Activated T-cell treated with anti-CD3 and anti-CD28 coated beads for 1 hour (primary cell): Measurements from ENCODE around the gene PLOD1.

Experiments used
- DNase-seq: peaks from one replicate; pipeline ENCODE4 v3.0.0-alpha.2; 2020; ENCODE audit warnings: low read depth

The PLOD1 gene

DNA sequence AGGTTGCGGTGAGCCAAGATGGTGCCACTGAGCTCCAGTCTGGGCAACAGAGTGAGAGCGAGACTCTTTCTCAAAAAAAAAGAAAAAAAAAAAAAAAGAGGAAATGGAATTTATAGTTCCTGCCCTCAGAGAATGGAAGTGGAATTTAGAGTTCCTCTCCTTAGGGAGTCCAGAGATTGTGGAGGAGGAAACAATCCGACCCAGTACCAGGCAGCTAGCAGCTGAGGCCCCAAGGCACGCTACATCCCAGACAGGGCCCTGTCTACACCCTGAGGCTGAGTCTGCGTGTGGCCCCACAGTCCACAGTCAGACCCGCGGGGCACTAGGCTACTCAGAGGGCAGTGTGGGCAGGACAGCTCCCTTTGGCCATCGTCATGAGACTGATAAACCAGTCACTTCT lies 43.8 kb downstream of the PLOD1 start:
- no peak for DNase-seq

DNA sequence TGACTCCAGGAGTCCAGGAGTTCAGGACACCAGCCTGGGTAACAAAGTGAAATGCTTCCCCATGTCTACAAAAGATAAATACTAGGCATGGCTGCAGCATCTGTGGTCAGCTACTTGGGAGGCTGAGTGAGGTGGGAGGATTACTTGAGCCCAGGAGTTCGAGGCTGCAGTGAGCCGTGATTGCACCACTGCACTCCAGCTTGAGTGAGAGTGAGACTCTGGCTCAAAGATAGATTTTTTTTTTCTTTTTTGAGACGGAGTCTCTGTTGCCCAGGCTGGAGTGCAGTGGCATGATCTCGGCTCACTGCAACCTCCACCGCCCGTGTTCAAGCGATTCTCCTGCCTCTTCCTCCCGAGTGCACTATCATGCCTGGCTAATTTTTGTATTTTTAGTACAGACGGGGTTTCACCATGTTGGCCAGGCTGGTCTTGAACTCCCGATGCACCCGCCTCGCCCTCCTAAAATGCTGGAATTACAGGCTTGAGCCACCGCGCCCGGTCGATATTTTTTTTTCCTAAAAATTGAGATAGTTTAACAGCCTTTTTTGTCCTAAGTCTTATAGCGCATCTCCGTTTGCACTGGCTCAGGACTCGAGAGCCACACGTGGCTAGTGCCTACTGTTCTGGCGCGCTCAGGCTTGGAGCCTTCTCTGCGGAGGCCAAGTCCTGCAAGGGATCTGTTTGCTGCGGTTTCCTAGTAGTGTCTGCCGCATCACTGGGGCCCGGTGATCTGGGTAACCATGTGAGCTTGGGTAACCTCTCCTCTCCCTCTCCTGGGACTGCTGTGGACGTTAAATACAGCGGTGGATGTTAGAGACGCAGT lies 44.7 kb downstream of the PLOD1 start:
- DNase-seq = no peak

DNA sequence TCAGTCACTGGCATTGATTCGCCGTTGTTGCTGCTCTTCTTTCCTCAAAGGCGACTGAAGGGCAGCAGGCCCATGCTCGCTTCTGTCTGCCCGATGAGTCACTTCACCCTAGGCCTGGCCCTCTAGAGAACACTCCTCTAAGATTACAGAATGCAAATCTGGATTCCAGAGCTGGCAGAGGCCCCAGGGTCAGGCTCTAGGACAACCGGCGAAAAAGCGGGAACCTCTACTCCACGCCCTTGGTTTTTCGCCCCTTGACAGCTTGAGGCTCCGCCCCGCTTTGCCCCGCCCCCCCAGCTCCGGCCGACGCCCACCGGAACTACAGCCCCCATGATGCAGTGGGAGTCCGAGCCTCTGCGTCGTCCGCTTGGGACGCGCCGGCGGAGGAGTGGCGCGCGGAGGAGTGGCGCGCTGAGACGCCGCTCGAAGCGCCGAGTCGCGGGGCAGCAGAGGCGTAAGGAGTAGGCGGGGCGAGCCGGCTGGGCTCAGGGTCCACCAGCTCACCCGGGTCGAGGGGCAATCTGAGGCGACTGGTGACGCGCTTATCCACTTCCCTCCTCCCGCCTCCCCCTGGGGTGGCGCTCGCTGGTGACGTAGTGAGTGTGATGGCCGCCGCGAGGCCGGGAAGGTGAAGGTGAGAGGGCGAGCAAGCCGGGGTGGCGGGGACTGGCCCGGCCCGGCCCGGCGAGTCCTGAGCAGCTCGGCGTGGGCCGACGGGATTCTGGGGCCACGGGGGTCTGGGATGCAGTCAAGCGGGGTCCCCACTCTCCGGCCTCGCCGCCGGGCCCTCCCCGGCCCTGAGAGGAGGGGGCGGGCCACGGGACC lies 45.5 kb downstream of the PLOD1 start, which contains the start of gene MFN2:
MFN2 (plus strand) TSS at position 594 of the 825 bp plus-strand sequence. CDS start 8,725 bp downstream, outside the sequence.
- peak; percentile 87 for DNase-seq

DNA sequence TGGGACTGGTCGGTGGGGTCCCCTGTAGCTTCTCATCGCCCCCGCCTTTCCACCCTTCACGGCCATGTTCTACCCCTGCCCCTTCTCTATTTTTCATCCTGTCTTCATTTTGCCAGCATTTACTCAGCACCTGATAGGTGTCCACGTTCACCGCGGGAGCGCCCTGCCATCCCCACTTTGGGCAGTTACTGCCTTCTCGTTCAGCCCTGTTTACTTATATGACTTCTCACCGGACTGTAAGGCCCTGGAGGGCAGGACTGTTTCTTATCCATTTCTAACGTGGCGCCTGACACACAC lies 46.1 kb downstream of the PLOD1 start:
- DNase-seq = no peak

DNA sequence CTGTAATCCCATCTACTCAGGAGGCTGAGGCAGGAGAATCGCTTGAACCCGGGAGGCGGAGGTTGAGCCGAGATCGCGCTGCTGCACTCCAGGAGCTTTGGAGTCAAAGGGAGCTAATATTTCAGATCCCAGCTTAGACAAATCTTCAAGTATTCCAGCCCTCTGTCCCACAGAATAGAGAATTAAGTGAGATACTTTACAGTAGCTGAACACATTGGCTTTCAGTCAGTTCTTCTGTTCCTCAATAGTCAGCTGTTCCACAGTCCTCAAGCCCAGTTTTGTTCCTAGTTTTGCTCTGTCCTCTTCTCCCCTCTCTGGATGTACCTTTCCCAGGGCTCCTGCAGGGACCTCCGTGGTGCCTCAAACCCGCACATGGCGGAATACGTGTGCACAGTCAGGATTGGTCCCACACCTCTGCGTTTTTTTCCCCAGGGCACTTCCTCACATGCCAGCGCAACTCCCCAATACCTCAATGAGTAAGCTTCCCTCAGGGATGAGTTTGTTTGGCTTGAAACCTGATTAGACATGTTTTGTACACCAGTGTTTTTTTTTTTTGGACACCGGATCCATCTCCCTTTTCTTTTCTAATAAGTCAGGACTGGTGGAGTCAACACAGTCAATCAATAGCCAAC lies 47.0 kb downstream of the PLOD1 start:
- DNase-seq = no peak

DNA sequence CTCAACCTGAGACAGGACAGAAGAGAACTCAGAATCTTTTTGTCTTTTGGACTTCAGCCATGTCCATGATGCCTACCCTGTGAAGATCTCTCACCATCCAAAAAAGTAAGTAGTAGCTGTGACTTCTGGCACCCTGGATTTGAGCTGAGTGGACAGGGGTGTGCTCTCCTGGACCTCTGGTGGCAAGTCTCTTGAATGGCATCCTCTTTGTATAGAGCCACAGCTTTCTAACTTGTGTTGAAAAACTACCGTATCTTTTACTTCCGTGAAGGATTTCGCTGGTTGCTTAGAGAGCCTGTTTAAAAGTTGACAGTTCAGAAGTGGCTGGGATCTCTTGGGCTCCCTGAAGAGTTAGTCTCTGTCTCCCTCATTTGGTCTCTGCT lies 47.5 kb downstream of the PLOD1 start:
- no peak for DNase-seq

DNA sequence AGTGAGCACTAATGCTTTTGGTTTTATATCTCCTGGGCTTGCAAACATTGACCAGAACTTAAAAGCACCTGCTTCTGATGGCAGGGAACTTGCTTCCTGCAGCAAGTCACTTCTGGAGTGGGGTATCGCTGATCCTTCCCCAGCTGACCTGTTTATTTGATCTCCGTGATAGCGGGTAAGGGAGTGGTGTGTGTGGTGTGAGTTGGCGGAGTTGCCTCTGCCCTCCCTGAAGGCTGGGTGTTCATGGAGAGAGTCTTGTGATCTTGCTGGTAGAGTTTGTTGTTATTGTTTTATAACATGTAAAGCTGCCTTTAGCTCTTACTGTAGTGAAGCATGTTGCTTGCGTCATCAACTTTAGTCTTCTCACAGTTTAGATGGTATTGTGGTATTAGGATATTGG lies 49.6 kb downstream of the PLOD1 start:
- DNase-seq = no peak

DNA sequence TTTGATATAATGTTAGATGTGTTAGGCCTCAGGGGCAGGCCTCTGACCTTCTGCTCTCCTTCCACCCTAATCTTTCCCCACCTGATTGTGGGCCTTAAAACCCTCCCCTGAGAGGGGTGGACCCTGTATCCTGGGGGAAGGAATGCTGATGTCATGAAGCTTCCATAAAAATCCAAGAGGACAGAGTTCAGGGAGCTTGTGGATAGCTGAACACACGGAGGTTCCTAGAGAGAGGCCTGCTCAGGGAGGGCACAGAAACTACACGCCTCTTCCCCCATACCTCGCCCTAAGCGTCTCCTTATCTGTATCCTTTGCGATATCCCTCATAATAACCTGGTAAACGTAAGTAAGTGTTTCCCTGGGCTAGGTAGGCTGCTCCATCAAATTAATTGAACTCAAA lies 50.1 kb downstream of the PLOD1 start:
- no peak for DNase-seq

DNA sequence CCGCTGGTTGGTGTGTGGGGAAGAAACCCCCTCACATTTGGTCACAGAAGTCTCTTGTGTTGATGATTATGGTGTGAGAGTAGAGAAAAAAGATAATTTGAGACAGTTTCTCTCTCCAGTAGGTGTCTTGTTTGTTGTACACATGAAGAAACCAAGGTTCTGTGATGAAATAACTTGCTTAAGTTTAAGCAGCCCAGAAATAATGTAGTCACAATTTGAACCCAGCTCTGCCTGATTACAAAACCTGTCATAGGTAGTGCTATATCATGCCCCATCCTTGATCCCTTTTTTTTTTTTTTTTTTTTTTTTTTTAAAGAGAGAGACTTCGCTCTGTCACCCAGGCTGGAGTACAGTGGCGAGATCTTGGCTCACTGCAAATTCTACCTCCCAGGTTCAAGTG lies 50.7 kb downstream of the PLOD1 start:
- no peak for DNase-seq

DNA sequence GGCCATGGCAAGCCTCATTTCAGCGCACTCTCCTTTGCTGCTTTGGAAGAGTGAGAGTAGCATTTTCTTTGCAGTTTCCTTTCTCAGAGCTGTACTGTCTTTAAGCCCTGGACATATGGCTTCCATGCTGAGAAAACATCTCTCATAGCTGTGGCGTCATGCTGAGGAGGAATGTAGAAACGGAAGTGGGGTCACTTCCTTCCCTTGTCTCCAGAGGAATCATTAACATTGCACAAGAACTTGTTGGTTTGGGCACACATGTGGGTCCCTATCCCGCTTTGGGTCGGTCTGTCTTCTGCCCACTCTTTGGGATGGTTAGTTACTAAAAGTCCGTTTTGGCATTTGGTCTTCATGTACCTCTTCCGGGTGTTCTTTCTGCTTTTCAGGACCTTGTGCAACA lies 51.3 kb downstream of the PLOD1 start:
- DNase-seq = no peak

DNA sequence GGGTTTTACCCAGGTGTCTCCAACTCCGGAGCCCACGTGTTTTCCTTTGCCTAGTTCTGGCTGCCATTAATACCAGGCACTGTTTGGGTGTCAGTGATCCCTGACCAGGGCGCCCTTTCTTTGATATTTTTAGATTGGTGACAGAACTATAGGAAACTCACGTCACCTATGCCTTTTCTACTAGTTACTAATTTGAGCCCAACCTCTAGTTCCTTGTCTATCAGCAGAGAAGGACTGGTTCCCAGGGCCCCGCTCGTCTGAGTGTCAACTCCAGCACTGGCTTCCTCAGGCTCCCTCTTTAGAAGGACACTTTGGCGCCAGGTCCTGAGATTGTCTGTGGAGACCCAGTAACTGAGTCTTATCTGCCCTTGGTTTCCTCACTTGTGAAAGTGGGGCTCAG lies 55.2 kb downstream of the PLOD1 start:
- DNase-seq = no peak

DNA sequence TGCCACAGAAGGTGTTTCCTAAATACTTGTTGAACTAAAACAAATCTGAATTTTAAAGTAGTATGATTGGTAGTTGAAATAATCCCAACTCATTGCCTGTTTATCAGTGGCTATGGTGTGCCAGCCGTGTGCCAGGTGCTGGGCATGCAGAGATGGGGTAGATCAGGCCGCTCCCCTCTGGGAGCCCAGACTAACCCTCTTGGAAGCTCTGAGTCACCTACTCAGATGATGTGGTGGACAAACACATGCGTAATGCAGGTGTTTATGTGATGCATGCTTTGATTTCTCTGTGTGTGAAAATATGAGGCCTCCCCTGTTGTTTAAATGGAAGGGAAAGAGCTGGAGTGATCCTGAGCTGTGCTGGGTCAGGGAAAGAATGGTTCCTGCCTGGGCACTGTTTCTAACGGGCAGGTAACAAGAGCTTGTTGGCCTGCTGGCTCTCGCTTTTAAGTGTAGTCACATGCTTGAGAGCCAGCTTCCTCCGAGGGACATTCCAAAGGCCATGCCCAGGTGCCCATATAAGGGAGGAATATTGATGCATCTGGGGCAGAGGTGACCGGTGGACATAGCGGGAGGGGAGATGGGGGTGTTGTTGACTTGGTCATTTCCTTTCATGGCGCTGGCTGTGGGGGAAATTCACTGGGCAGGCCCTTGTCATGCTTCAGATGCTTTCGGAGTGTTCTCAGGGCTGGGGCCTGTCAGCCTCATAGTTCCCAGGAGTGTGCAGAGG lies 56.0 kb downstream of the PLOD1 start:
- DNase-seq = no peak

DNA sequence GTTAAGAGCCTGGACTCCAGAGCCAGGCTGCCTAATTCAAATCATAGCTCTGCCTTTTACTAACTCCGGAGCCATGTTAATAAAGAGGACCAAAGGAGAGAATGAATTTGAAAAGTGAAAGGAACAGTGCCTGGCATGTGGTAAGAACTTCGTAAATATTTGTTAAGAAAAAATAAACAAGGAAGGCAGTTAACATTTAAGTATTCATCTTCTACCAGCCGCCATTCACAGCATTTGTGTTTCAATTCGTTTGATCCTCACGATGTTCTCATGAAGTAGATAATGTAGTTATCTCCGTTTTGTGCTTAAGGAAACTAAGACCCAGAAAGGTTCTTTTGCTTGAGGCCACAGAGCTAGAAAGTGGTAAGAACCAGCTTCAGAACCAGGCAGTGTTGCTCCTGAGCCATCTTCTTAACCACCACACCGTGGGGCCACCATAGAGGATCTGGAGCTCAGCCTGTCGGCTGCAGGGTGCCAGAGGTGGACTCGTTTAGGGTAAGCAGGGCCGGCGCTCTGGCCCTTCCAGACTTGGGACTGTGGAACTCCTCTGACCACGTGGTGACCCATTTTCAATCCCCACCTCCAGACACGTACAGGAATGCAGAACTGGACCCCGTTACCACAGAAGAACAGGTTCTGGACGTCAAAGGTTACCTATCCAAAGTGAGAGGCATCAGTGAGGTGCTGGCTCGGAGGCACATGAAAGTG lies 57.6 kb downstream of the PLOD1 start:
- DNase-seq = no peak

DNA sequence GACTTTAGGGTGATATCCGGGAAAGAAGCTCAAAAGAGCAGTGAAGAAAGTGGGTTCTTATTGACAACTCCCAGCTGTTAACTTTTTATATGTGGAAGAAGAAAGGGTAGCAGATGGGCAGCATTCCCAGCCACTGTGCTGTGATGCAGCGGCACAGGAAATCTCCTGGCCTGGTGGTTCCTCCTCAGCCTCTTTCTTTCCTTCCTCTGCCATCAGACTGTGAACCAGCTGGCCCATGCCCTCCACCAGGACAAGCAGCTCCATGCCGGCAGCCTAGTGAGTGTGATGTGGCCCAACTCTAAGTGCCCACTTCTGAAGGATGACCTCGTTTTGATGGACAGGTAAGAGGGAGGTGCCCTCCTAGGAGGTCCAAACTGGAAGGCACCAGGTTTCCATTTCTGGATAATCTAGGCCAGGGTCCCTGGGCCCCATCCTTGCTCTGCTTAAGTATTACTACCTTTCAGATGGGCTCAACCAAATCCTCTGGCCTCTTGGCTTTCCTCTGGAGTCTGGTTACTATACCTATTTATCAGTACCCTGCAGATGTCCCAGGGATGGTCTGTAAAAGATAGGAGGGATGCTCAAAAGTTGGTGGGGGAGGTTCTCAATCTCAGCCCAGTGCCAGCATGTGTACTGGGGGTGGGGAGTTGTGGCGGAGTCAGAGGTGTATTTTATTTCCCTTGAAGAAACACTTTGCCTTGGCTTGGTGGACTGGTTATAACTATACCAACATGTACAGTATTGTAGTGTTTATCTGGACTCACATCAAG lies 62.7 kb downstream of the PLOD1 start:
- DNase-seq = no peak

DNA sequence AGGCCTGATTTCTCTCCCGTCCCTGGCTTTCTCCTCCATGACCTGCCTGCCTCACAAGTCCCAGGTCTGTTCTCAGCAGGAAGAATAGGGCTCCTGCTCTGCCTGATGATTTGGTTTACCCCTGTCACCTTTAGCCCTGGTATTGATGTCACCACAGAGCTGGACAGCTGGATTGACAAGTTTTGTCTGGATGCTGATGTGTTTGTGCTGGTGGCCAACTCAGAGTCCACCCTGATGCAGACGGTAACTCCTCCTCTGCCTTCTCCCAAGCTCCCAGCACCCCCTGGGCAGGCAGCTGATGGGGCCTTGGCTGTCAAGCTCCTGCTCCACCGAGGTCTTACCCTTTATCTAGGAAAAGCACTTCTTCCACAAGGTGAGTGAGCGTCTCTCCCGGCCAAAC lies 64.1 kb downstream of the PLOD1 start:
- DNase-seq = no peak

DNA sequence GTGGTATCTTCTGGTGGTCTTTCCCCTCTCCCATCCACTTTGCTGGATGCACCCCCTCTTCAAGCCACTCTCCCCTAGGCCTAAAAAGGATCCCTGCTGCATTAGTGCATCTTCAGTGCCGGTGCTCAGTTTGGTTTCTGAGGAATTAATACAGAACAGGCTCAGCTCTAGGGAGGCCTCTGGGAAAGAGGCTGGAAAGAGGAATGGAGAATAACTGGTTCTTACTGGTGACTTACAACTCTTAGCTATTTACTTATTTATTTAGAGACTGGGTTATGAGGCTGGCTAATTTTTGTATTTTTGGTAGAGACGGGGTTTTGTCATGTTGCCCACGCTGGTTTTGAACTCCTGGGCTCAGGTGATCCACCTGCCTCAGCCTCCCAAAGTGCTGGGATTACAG lies 64.7 kb downstream of the PLOD1 start:
- DNase-seq = no peak

DNA sequence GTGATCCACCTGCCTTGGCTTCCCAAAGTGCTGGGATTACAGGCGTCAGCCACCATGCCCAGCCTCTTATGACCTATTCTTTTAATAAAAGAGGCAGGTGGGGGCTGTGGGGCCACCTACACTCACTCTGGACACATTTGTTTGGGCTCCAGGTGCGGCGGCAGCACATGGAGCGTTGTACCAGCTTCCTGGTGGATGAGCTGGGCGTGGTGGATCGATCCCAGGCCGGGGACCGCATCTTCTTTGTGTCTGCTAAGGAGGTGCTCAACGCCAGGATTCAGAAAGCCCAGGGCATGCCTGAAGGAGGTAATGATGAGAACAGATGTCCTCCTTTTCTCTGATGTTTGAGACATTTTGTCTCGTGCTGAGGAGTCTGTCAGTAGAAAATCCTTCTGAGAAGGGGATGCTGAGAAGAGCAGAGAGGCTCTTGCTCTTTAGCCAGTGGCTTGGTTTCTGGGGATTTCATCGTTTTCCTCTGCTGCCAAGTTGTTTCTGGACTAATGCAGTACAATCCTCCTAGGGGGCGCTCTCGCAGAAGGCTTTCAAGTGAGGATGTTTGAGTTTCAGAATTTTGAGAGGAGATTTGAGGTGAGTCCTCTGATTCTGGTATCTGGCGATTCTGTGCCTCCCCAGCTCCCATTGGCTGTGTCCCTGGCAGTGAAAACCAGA lies 66.9 kb downstream of the PLOD1 start:
- DNase-seq = peak; percentile 20

DNA sequence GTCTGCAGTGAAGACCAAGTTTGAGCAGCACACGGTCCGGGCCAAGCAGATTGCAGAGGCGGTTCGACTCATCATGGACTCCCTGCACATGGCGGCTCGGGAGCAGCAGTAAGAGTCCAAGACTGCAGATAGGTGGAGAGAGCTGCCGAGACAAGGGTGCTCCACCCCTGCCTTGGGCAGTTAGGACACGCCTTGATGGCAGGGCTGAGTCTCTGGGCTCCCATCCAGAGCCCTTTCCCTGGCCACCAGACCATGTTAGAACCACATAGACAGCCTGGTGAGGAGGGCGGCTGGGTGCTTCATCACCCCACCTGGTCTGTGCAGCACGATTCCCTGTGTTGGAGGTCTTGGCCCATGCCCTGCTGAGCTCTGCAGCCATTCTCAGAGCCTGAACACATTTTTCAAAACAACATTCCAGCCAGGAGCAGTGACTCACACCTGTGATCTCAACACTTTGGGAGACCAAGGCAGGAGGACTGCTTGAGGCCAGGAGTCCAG lies 67.5 kb downstream of the PLOD1 start:
- DNase-seq = no peak

DNA sequence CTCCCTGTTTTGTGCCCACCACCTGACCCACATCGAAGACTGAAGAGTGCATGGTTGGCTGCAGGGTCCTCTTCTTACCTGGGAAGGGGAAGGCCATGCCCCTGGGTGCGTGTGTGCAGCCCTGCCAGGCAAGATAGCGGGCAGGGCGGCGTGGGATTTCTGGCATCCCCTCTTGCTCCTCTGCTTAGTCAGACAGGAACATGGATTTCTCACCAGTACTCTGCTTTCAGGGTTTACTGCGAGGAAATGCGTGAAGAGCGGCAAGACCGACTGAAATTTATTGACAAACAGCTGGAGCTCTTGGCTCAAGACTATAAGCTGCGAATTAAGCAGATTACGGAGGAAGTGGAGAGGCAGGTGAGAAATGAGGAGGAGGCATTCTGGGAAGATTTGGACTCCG lies 69.2 kb downstream of the PLOD1 start:
- no peak for DNase-seq

DNA sequence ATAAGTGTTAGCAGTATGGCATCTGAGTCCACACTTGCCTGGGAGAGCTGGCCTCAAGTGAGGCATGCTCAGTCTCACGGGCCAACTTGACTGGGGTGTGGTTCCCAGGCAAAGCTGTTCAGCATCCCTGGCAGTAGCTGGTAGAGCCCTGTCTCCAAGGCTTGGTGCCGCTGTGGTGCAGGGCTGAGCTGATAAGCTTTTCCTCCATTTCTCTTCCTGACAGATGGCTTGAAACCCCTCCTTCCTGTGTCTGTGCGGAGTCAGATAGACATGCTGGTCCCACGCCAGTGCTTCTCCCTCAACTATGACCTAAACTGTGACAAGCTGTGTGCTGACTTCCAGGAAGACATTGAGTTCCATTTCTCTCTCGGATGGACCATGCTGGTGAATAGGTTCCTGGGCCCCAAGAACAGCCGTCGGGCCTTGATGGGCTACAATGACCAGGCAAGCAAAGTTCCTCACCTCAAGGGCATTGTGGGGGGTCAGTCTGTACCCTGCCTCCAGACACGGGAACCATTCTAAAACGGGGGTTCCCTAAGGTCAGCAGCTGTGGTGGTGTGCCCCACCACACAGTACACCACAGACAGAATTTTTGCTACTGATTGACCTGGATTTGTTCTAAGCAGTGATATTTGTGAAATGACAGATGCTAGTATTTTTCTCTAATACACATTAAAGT lies 71.1 kb downstream of the PLOD1 start:
- DNase-seq = no peak
